Activated T-helper 17 cell treated with anti-CD3 and anti-CD28 coated beads, Interleukin-2, amount 50 U/mL, for 72 hours (primary cell): ENCODE data around the gene IFNAR2. TPM values are rescaled to one million over a fixed set of nuclear protein-coding genes. Genes with fewer than 3 reads are reported as not detected.
"Not testable (repeated sequence)": the region's sequence is repeated elsewhere in the genome, so short reads cannot be mapped to it uniquely, and the experiment has no call there.

Experiments used
- ATAC-seq: fragments of 150-1000 bp; cut with Tn5 transposase; replicated peaks from 2 replicates; pipeline ENCODE4 v1.10.0; 2021; ENCODE audit warnings: mild to moderate bottlenecking, moderate library complexity
- H3K27ac Mint-ChIP-seq: one replicate; pipeline ENCODE4 v1.8.0; 2022; ENCODE audit warnings: mixed read lengths
- H3K27me3 Mint-ChIP-seq: one replicate; pipeline ENCODE4 v1.8.0; 2022; ENCODE audit warnings: mixed read lengths
- H3K36me3 Mint-ChIP-seq: one replicate; pipeline ENCODE4 v1.8.0; 2022; ENCODE audit warnings: low read depth, mild to moderate bottlenecking, mixed read lengths
- H3K4me1 Mint-ChIP-seq: one replicate; pipeline ENCODE4 v1.8.0; 2022; ENCODE audit warnings: mixed read lengths
- H3K4me3 Mint-ChIP-seq: one replicate; pipeline ENCODE4 v1.8.0; 2022; ENCODE audit warnings: mild to moderate bottlenecking, mixed read lengths
- H3K9me3 Mint-ChIP-seq: one replicate; pipeline ENCODE4 v1.8.0; 2022; ENCODE audit warnings: mixed read lengths
- total RNA-seq, 2 donors: library from RNA; stranded (reverse); gene quantifications; one replicate each; pipeline ENCODE4 v1.2.3, GENCODE V29; 2022

IFNAR2 gene
- total RNA-seq, 2 donors from 2014 or later, result 34.6 to 35.4 TPM

GRCh38 chr21:33206771-33207281 is 22.9 kb upstream of the IFNAR2 start:
- no peaks in the 10 kb centered on the region for H3K9me3 Mint-ChIP-seq
- no peak overlapping the region for H3K27ac Mint-ChIP-seq
- peaks cover 40% of the 10 kb centered on the region for H3K4me1 Mint-ChIP-seq
- no peak for ATAC-seq
- H3K4me3 Mint-ChIP-seq, result no peak overlapping the region
- no peaks in the 10 kb centered on the region for H3K27me3 Mint-ChIP-seq
- H3K36me3 Mint-ChIP-seq, result no peaks in the 10 kb centered on the region

GRCh38 chr21:33207449-33208149 is 22.1 kb upstream of the IFNAR2 start:
- H3K9me3 Mint-ChIP-seq, result no peaks in the 10 kb centered on the region
- ATAC-seq, result no peak
- H3K4me3 Mint-ChIP-seq, result no peak overlapping the region
- H3K27me3 Mint-ChIP-seq, result no peaks in the 10 kb centered on the region
- no peak overlapping the region for H3K27ac Mint-ChIP-seq
- H3K4me1 Mint-ChIP-seq, result peaks cover 46% of the 10 kb centered on the region
- H3K36me3 Mint-ChIP-seq, result no peaks in the 10 kb centered on the region

GRCh38 chr21:33208534-33208933 is 21.2 kb upstream of the IFNAR2 start:
- Mint-ChIP-seq H3K9me3 (no peaks in the 10 kb centered on the region), H3K4me1 (peaks cover 42% of the 10 kb centered on the region)

GRCh38 chr21:33211305-33211704 is 18.4 kb upstream of the IFNAR2 start:
- ATAC-seq, result no peak
- no peaks in the 10 kb centered on the region for H3K9me3 Mint-ChIP-seq
- no peak overlapping the region for H3K27ac Mint-ChIP-seq
- H3K4me1 Mint-ChIP-seq, result peaks cover 44% of the 10 kb centered on the region
- H3K27me3 Mint-ChIP-seq, result no peaks in the 10 kb centered on the region
- no peak overlapping the region for H3K4me3 Mint-ChIP-seq
- H3K36me3 Mint-ChIP-seq, result no peaks in the 10 kb centered on the region

More at GRCh38 chr21:33208534-33208933, 21.2 kb upstream of the IFNAR2 start:
- Mint-ChIP-seq H3K36me3 (no peaks in the 10 kb centered on the region), H3K27ac (peak overlapping the region; percentile 4), H3K27me3 (no peaks in the 10 kb centered on the region), H3K4me3 (no peak overlapping the region)
- ATAC-seq, result no peak

GRCh38 chr21:33211732-33212131 is 18.0 kb upstream of the IFNAR2 start:
- H3K9me3 Mint-ChIP-seq, result no peaks in the 10 kb centered on the region
- no peaks in the 10 kb centered on the region for H3K36me3 Mint-ChIP-seq
- peak overlapping the region; percentile 52 for H3K4me3 Mint-ChIP-seq
- H3K4me1 Mint-ChIP-seq, result peaks cover 46% of the 10 kb centered on the region
- ATAC-seq, result no peak
- no peak overlapping the region for H3K27ac Mint-ChIP-seq
- no peaks in the 10 kb centered on the region for H3K27me3 Mint-ChIP-seq

GRCh38 chr21:33212159-33212851 is 17.4 kb upstream of the IFNAR2 start:
- peak; percentile 18 for ATAC-seq
- no peak overlapping the region for H3K27ac Mint-ChIP-seq
- no peaks in the 10 kb centered on the region for H3K27me3 Mint-ChIP-seq

GRCh38 chr21:33214056-33214455 is 15.7 kb upstream of the IFNAR2 start:
- no peak overlapping the region for H3K27ac Mint-ChIP-seq
- no peak for ATAC-seq
- H3K4me3 Mint-ChIP-seq, result no peak overlapping the region
- H3K9me3 Mint-ChIP-seq, result no peaks in the 10 kb centered on the region
- H3K4me1 Mint-ChIP-seq, result peaks cover 53% of the 10 kb centered on the region
- H3K36me3 Mint-ChIP-seq, result no peaks in the 10 kb centered on the region
- no peaks in the 10 kb centered on the region for H3K27me3 Mint-ChIP-seq

More at GRCh38 chr21:33212159-33212851, 17.4 kb upstream of the IFNAR2 start:
- Mint-ChIP-seq H3K9me3 (no peaks in the 10 kb centered on the region), H3K4me1 (peaks cover 42% of the 10 kb centered on the region), H3K36me3 (no peaks in the 10 kb centered on the region), H3K4me3 (peak overlapping the region; percentile 52)

- H3K27ac Mint-ChIP-seq, result no peak overlapping the region
- H3K36me3 Mint-ChIP-seq, result no peaks in the 10 kb centered on the region
- H3K9me3 Mint-ChIP-seq, result no peaks in the 10 kb centered on the region
- no peak for ATAC-seq
- H3K27me3 Mint-ChIP-seq, result no peaks in the 10 kb centered on the region
- H3K4me3 Mint-ChIP-seq, result no peak overlapping the region
- peaks cover 54% of the 10 kb centered on the region for H3K4me1 Mint-ChIP-seq
Measured at GRCh38 chr21:33217138-33217520, 12.6 kb upstream of the IFNAR2 start.

- H3K27ac Mint-ChIP-seq, result no peak overlapping the region
- H3K9me3 Mint-ChIP-seq, result no peaks in the 10 kb centered on the region
- ATAC-seq, result no peak
- peaks cover 40% of the 10 kb centered on the region for H3K4me1 Mint-ChIP-seq
- no peaks in the 10 kb centered on the region for H3K36me3 Mint-ChIP-seq
- no peaks in the 10 kb centered on the region for H3K27me3 Mint-ChIP-seq
- H3K4me3 Mint-ChIP-seq, result no peak overlapping the region
Measured at GRCh38 chr21:33219300-33219699, 10.4 kb upstream of the IFNAR2 start.

GRCh38 chr21:33219954-33220353 is 9.8 kb upstream of the IFNAR2 start:
- no peak for ATAC-seq
- Mint-ChIP-seq H3K9me3 (no peaks in the 10 kb centered on the region), H3K27ac (no peak overlapping the region), H3K4me1 (peaks cover 36% of the 10 kb centered on the region), H3K4me3 (no peak overlapping the region), H3K36me3 (no peaks in the 10 kb centered on the region), H3K27me3 (no peaks in the 10 kb centered on the region)

- not testable (repeated sequence) for H3K4me1 Mint-ChIP-seq, H3K9me3 Mint-ChIP-seq, H3K27me3 Mint-ChIP-seq, H3K36me3 Mint-ChIP-seq, ATAC-seq, H3K4me3 Mint-ChIP-seq, H3K27ac Mint-ChIP-seq
Measured at GRCh38 chr21:33225376-33225775, 4.4 kb upstream of the IFNAR2 start.

GRCh38 chr21:33228455-33228854 is 1.3 kb upstream of the IFNAR2 start:
- Mint-ChIP-seq H3K36me3 (peaks cover 29% of the 10 kb centered on the region), H3K27me3 (no peaks in the 10 kb centered on the region), H3K27ac (no peak overlapping the region), H3K4me1 (peaks cover 23% of the 10 kb centered on the region), H3K9me3 (no peaks in the 10 kb centered on the region), H3K4me3 (no peak overlapping the region)
- no peak for ATAC-seq

- ATAC-seq, result no peak
- Mint-ChIP-seq H3K4me1 (peaks cover 24% of the 10 kb centered on the region), H3K9me3 (no peaks in the 10 kb centered on the region), H3K36me3 (peaks cover 32% of the 10 kb centered on the region), H3K27ac (peak overlapping the region; percentile 47), H3K4me3 (peak overlapping the region; percentile 67), H3K27me3 (no peaks in the 10 kb centered on the region)
Measured at GRCh38 chr21:33229099-33229783, 497 bp upstream of the IFNAR2 start.

GRCh38 chr21:33230545-33231324 is 997 bp downstream of the IFNAR2 start:
- H3K9me3 Mint-ChIP-seq, result no peaks in the 10 kb centered on the region
- H3K4me3 Mint-ChIP-seq, result peak overlapping the region; percentile 74
- peak; percentile 30 for ATAC-seq
- H3K27ac Mint-ChIP-seq, result peak overlapping the region; percentile 81
- peaks cover 30% of the 10 kb centered on the region for H3K4me1 Mint-ChIP-seq
- H3K36me3 Mint-ChIP-seq, result peaks cover 39% of the 10 kb centered on the region
- H3K27me3 Mint-ChIP-seq, result no peaks in the 10 kb centered on the region
